HG02759 (cell line): ENCODE measurements around the gene ADAMTS17.

ENCODE experiments used
- ATAC-seq: cut with Tn5 transposase; IDR thresholded peaks from one replicate; pipeline ENCODE4 v1.9.1; 2021; ENCODE audit warnings: mild to moderate bottlenecking, moderate library complexity; ENCODE audit not compliant: unreplicated experiment

Gene ADAMTS17

GRCh38 chr15:100227781-100228180, 114.0 kb downstream of the ADAMTS17 start:
- no peak for ATAC-seq

DNA sequence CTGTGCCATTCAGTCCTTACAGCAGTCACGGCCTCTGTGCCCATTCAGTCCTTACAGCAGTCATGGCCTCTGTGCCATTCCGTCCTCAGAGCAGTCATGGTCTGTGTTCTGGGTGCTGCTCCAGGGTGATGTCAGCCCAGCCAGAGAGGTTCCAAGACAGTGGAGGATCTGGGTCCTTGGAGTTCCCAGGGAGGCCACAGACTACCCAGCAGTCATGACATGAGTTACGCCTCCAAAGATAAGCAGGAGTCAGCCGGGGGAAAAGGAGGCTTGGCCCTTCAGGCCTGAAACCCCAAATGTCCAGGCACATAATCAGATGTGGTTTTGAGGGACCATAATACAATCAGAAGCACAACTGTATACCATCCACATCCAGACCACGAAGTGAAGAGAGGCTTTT, 115.7 kb downstream of the ADAMTS17 start:
- no peak for ATAC-seq

DNA sequence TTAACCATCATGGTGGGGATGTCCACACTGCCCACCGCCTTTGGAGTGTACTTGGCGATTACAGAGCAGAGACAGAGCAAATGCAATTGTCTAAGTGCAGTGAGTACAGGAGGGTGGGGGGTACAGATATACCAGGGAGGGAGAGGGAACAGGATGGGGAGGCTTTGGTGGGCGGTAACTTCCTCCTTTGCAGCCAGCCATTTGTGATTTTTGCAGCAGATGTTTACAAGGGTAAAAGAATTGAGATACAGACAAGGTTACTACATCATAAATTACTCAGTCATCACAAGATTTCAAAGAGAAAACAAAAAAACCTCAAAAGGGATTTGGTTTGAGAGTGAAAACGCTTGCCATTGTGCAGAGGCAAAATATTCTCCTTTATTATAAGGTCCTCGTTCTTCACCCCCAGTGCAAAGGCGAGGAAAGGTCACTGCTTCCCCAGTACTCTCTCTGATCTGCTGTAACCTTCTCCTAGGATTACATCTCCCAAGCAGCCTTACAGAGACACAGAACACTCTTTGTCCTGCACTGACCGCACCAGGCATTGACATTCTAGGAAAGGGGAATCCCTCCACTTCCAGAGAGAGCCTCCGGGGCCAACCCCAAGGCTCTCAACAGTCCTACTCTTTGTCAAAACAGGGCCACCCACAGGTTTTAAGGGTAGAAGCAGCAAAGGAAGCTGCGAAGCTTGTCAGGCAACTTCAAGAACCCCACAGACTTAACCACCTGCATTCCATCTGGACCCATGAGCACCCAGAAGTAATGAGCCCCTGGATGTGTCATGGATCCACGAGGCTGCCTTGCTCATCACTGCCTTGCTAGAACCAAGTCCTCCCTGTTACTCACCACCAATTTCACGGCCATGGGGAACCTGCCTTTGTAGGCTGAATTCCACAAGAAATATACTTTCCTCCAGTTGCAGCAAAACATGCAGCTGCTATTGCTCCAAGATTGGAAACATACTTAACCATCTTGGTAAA, 117.3 kb downstream of the ADAMTS17 start:
- no peak for ATAC-seq

GRCh38 chr15:100222349-100222715, 119.4 kb downstream of the ADAMTS17 start:
- no peak for ATAC-seq

GRCh38 chr15:100221471-100222348, 120.1 kb downstream of the ADAMTS17 start:
- no peak for ATAC-seq

- ATAC-seq = no peak
Observed at GRCh38 chr15:100220058-100220768, 121.6 kb downstream of the ADAMTS17 start.

- no peak for ATAC-seq
Observed at GRCh38 chr15:100218434-100218833, 123.3 kb downstream of the ADAMTS17 start.

GRCh38 chr15:100216182-100216581, 125.6 kb downstream of the ADAMTS17 start:
- no peak for ATAC-seq

GRCh38 chr15:100215843-100216169, 126.0 kb downstream of the ADAMTS17 start:
- ATAC-seq = no peak

GRCh38 chr15:100215031-100215842, 126.5 kb downstream of the ADAMTS17 start:
- ATAC-seq = no peak

DNA sequence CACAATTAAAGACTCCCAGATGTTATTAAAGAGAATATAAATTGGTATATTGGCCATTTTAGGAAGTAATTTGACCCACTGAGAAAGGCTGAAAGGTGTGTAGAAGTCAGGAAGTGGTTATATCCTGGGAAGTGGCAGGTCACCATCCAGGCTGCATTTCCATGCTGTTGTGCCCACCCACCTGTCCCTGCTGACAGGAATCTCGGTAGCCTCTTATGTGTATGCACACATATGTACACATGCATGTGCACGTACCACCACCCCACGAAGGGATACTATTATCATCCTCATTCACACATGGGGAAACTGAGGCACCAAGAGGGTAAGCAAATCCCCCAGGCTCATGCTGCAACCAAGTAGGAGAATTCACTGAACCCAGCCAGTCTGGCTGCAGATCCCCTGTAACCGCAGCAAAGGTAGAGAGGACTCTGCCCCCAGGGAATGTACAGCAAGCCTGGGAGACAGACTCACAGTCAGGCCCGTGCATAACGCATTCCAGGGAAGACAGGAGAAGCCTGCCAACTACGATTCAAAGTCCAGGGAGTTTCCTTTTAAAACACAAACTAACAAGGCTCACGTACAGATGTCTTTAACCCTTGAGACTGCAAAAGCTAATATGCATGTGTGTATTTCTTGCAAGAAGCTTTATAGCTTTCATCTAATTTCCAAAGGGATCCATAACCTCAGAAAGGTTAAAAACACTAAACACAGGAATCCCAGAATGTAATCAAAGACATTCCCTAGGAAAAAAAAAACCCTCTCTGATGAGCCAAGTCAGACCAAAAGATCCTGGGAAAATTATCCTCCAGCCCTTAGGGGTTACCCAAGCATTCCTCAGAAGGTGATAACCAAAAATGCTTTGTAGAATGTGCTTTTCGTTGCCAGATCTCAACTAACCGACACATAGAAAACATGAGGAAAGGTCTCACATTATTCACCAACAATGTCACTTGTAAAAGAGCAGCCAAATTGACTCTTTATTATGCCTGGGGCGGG, 129.6 kb downstream of the ADAMTS17 start:
- ATAC-seq = no peak

DNA sequence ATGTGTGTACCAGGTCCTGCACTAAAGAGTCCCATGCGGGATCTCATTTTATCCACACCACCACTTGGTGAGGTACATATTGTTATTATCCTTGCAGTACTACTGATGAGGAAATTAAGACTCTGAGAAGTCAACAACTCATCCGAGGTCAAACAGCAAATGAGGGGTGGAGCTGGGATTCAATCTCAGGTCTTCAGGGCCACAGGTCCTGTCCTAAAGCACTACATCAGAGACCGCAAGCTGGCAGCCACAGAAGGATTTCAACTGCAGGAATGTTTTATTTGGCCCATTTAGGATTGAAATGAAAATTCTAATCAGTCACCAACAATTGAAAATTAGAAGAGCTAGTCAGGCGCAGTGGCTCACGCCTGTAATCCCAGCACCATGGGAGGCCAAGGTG, 131.4 kb downstream of the ADAMTS17 start:
- ATAC-seq = no peak

GRCh38 chr15:100208921-100209603, 132.7 kb downstream of the ADAMTS17 start:
- ATAC-seq = no peak

DNA sequence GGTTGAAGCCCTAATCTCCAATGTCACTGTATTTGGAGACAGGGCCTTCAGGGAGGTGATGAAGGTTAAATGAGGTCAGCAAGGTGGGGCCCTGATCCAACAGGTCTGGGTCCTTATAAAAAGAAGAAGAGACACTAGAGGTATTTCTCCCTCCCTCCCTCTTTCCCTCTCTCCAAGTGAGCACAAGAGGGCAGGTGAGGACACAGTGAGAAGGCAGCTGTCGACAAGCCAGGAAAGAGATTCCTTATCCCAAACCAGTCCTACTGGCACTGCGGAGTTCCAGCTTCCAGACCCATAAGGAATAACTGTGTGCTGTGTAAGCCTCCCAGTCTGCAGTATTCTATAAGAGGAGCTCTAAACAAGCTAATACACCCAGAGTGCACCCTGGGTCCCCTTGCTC, 134.7 kb downstream of the ADAMTS17 start:
- ATAC-seq = no peak

- ATAC-seq = no peak
Observed at GRCh38 chr15:100206643-100207042, 135.1 kb downstream of the ADAMTS17 start.

DNA sequence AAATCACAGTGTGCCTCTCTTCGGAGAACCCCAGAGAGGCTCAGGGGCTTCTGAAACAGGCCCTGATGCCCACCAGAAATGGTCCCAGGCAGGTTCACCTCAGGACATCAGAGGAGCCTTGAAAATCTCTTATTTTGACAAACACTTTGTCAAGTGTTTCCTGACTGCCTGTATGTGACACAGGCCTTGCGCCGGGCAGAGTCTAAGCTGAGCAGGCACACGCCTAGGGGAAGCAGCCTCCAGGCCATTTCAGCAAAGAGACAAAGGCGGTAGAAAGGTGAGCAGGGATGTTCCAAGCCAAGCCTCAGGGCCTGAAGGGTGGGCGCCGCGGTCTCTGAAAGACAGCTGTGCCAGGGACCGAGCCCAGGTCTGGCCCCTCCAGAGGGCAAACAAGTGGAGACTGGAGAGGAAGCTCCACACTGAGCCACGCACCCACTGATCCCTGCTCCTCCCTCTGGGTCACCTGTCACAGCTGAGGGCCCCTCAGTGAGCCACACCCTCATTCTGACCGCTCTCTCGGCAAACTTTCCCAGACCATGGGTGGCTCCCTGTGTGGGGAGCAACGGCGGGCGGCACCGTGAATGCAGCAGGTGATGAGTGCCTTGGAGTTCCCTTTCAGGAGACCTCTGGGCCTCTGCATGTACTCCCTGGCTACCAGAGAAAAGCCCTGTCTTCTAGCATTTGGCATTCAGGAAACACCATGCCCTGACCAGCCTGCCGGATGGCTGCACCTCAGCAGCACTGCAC, 136.1 kb downstream of the ADAMTS17 start:
- no peak for ATAC-seq

- no peak for ATAC-seq
Observed at GRCh38 chr15:100204771-100205170, 137.0 kb downstream of the ADAMTS17 start.

DNA sequence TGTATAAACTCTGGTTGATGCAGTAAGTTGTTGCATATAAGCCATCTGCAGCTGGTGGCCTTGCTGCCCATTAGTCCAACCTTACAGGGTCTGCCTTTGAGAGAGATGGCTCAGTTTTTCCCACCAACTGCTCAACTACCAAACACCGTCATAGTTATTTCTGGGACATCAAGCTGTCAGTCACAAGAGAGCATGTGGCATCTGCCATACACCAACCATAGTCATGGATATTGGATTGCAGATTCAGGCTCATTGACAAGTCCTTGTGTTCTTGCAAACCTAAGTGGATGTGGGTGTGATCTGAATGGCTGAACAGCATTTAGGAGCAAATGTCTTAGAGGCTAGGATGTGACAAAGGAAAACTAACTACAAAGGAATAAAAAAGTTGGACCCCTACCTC, 137.6 kb downstream of the ADAMTS17 start:
- no peak for ATAC-seq
